DND-41 (cell line): ENCODE data around the gene BORCS5.

Experiments used
- ATAC-seq: fragments of 200-7000 bp; cut with Tn5 transposase; 3 replicates; pipeline ENCODE4 v1.9.1; 2021; ENCODE audit warnings: low read depth; ENCODE audit not compliant: insufficient read depth
- DNase-seq: peaks from one replicate; pipeline ENCODE4 v3.0.0-alpha.2; 2020
- H2AFZ ChIP-seq: 2 replicates; pipeline ENCODE4 v1.6.0; 2012; ENCODE audit warnings: low read depth, low read length
- H3K27ac ChIP-seq: 2 replicates; pipeline ENCODE4 v1.5.1; 2012; ENCODE audit warnings: low read length, inconsistent platforms
- H3K27me3 ChIP-seq: fragments of 200-600 bp; sonication (generic); 2 replicates; pipeline ENCODE4 v1.6.0; 2012; ENCODE audit warnings: low read length, mild to moderate bottlenecking, inconsistent platforms; ENCODE audit not compliant: insufficient read depth, poor library complexity
- H3K36me3 ChIP-seq: 2 replicates; pipeline ENCODE4 v1.5.1; 2012; ENCODE audit warnings: low read length, inconsistent platforms; ENCODE audit not compliant: insufficient read depth
- H3K4me1 ChIP-seq: 2 replicates; pipeline ENCODE4 v1.5.1; 2012; ENCODE audit warnings: mild to moderate bottlenecking, low read length; ENCODE audit not compliant: insufficient read depth
- H3K4me2 ChIP-seq: 2 replicates; pipeline ENCODE4 v1.6.0; 2012; ENCODE audit warnings: mild to moderate bottlenecking, moderate library complexity, low read length, inconsistent platforms; ENCODE audit not compliant: insufficient read depth
- H3K4me3 ChIP-seq, 2 experiments: fragments of 200-600 bp in 1 of 2; shearing (Covaris generic) in 1 of 2; 2 replicates each; pipeline ENCODE4 v1.5.1; 2012 to 2016; ENCODE audit warnings: inconsistent platforms in 2 of 2, low read length in 2 of 2, mild to moderate bottlenecking in 2 of 2, low read depth in 1 of 2, moderate library complexity in 1 of 2
- H3K79me2 ChIP-seq: 2 replicates; pipeline ENCODE4 v1.6.0; 2012; ENCODE audit warnings: low read length, inconsistent platforms; ENCODE audit not compliant: insufficient read depth
- H3K9ac ChIP-seq: 2 replicates; pipeline ENCODE4 v1.6.0; 2012; ENCODE audit warnings: low read depth, mild to moderate bottlenecking, inconsistent platforms, low read length, moderate library complexity
- H3K9me3 ChIP-seq: 2 replicates; pipeline ENCODE4 v1.5.1; 2012; ENCODE audit warnings: low read length, moderate library complexity, mild to moderate bottlenecking, inconsistent platforms; ENCODE audit not compliant: insufficient read depth, severe bottlenecking
- H4K20me1 ChIP-seq: 2 replicates; pipeline ENCODE4 v1.6.0; 2012; ENCODE audit warnings: low read length; ENCODE audit not compliant: insufficient read depth
- CTCF ChIP-seq: IDR thresholded peaks from 2 replicates; pipeline ENCODE4 v1.5.1; 2012; ENCODE audit warnings: borderline replicate concordance, low read length, moderate library complexity, mild to moderate bottlenecking; ENCODE audit not compliant: poor library complexity, severe bottlenecking; ENCODE audit errors: extremely low read depth
- EZH2 ChIP-seq: IDR thresholded peaks from 3 replicates; pipeline ENCODE4 v1.6.1; 2012; ENCODE audit warnings: borderline replicate concordance, low read depth, mild to moderate bottlenecking, moderate library complexity, low read length, inconsistent platforms; ENCODE audit not compliant: severe bottlenecking

The BORCS5 gene

GRCh38 chr12:12449533-12450025 lies 92.7 kb downstream of the BORCS5 start:
- no peaks in the 10 kb centered on the region for H3K9me3 ChIP-seq
- TF ChIP-seq EZH2 (no peak), CTCF (no peak)
- H3K9ac ChIP-seq: no peak overlapping the region
- no peaks in the 10 kb centered on the region for H3K27me3 ChIP-seq
- H3K36me3 ChIP-seq: no peaks in the 10 kb centered on the region
- no peak overlapping the region for H3K4me3 ChIP-seq
- no peak for DNase-seq
- no peaks in the 10 kb centered on the region for H3K79me2 ChIP-seq
- no peak overlapping the region for H3K4me2 ChIP-seq
- H2AFZ ChIP-seq: no peak overlapping the region
- no peak for ATAC-seq
- no peaks in the 10 kb centered on the region for H3K4me1 ChIP-seq
- peaks cover 5% of the 10 kb centered on the region; the same call in 1 of the 2 replicates for H4K20me1 ChIP-seq
- H3K27ac ChIP-seq: no peak overlapping the region

GRCh38 chr12:12450043-12450471 lies 93.2 kb downstream of the BORCS5 start:
- Histone ChIP-seq H4K20me1 (peaks cover 5% of the 10 kb centered on the region; the same call in 1 of the 2 replicates), H3K4me2 (no peak overlapping the region), H3K4me3 (no peak overlapping the region), H3K9ac (no peak overlapping the region), H2AFZ (no peak overlapping the region), H3K4me1 (no peaks in the 10 kb centered on the region), H3K36me3 (no peaks in the 10 kb centered on the region), H3K27me3 (no peaks in the 10 kb centered on the region), H3K27ac (no peak overlapping the region), H3K79me2 (no peaks in the 10 kb centered on the region), H3K9me3 (no peaks in the 10 kb centered on the region)
- no peak for TF ChIP-seq CTCF
- no peak for TF ChIP-seq EZH2
- ATAC-seq (no peak), DNase-seq (no peak)

GRCh38 chr12:12451098-12451497 lies 94.2 kb downstream of the BORCS5 start:
- Histone ChIP-seq H3K9ac (no peak overlapping the region), H3K27ac (no peak overlapping the region), H3K4me1 (no peaks in the 10 kb centered on the region), H3K4me3 (no peak overlapping the region), H3K36me3 (no peaks in the 10 kb centered on the region), H3K79me2 (no peaks in the 10 kb centered on the region), H3K4me2 (no peak overlapping the region), H3K9me3 (no peaks in the 10 kb centered on the region), H2AFZ (no peak overlapping the region), H3K27me3 (no peaks in the 10 kb centered on the region), H4K20me1 (peaks cover 5% of the 10 kb centered on the region; the same call in 1 of the 2 replicates)
- ATAC-seq (no peak), DNase-seq (no peak)
- TF ChIP-seq CTCF: no peak
- TF ChIP-seq EZH2: no peak
